B cell (primary cell): ENCODE results near the gene FAM118B. TPM values are rescaled to one million over a fixed set of nuclear protein-coding genes. Genes with fewer than 3 reads are reported as not detected.

Experiments used
- ATAC-seq: fragments of 200-7000 bp; cut with Tn5 transposase; one replicate; pipeline ENCODE4 v1.10.0; 2021; ENCODE audit warnings: low read depth, mild to moderate bottlenecking, moderate number of reproducible peaks, moderate library complexity
- CTCF ChIA-PET: fragments of 350-600 bp; sonication (Branson Sonifier 250); formaldehyde crosslinking; loops from one replicate; lab custom pipeline; 2021; ENCODE audit warnings: antibody characterized with exemption, inconsistent platforms; lab: Charles Lee
- POLR2A ChIA-PET: fragments of 350-600 bp; sonication (Branson Sonifier 250); formaldehyde crosslinking; loops from one replicate; lab custom pipeline; 2021; ENCODE audit warnings: antibody characterized with exemption; lab: Charles Lee
- DNase-seq: peaks from one replicate; pipeline ENCODE4 v3.0.0; 2013
- H2AFZ ChIP-seq: 2 replicates; pipeline ENCODE4 v1.6.1; 2012; ENCODE audit warnings: mild to moderate bottlenecking, low read depth, low read length; ENCODE audit not compliant: insufficient read depth, poor library complexity, severe bottlenecking
- H3K27ac ChIP-seq, 2 donors: 1 replicate in 1 of 2; 2 replicates in 1 of 2; pipeline ENCODE4 v1.5.1; 2012 to 2013; ENCODE audit warnings: low read length in 2 of 2, mild to moderate bottlenecking in 2 of 2, moderate library complexity in 1 of 2
- H3K27me3 ChIP-seq, 4 experiments: fragments of 200-600 bp in 1 of 4; sonication (generic) in 1 of 4; replicated peaks in 1 of 4; 1 replicate in 2 of 4; 2 replicates in 2 of 4; pipeline versions ENCODE4 v1.6.1 to v1.7.0; 2013 to 2016; ENCODE audit warnings: low read length in 3 of 4, mild to moderate bottlenecking in 2 of 4, mixed read lengths in 1 of 4, moderate library complexity in 1 of 4; ENCODE audit not compliant: insufficient read depth in 4 of 4, control insufficient read depth in 3 of 4; ENCODE audit errors: control extremely low read depth in 1 of 4
- H3K36me3 ChIP-seq, 2 experiments: replicated peaks in 1 of 2; 1 replicate in 1 of 2; 2 replicates in 1 of 2; pipeline versions ENCODE4 v1.6.1 to v1.7.1; 2013; ENCODE audit warnings: low read length in 1 of 2; ENCODE audit not compliant: insufficient read depth in 2 of 2, control insufficient read depth in 1 of 2; ENCODE audit errors: control extremely low read depth in 1 of 2, extremely low read depth in 1 of 2
- H3K4me1 ChIP-seq, 2 donors: fragments of 200-600 bp in 1 of 2; sonication (generic) in 1 of 2; 1 replicate in 1 of 2; 2 replicates in 1 of 2; pipeline versions ENCODE4 v1.5.1 to v1.6.1; 2013 to 2017; ENCODE audit warnings: low read length in 2 of 2; ENCODE audit not compliant: control insufficient read depth in 2 of 2, insufficient read depth in 2 of 2
- H3K4me2 ChIP-seq: replicated peaks from 2 replicates; pipeline ENCODE3; 2012; ENCODE audit warnings: mild to moderate bottlenecking, low read depth, low read length; ENCODE audit not compliant: poor library complexity, severe bottlenecking
- H3K4me3 ChIP-seq, 5 experiments: fragments of 200-600 bp in 1 of 5; sonication (generic) in 1 of 5; 1 replicate in 3 of 5; 2 replicates in 2 of 5; pipeline versions ENCODE4 v1.5.1 to v1.7.0; 2011 to 2016; ENCODE audit warnings: low read length in 4 of 5, mild to moderate bottlenecking in 4 of 5, low read depth in 2 of 5, control low read depth in 1 of 5, moderate library complexity in 1 of 5; ENCODE audit not compliant: insufficient read depth in 1 of 5; ENCODE audit errors: control extremely low read depth in 1 of 5, extremely low read depth in 1 of 5
- H3K79me2 ChIP-seq: fragments of 200-600 bp; sonication (generic); one replicate; pipeline ENCODE4 v1.6.0; 2016; ENCODE audit warnings: low read length; ENCODE audit not compliant: control insufficient read depth, insufficient read depth
- H3K9ac ChIP-seq: fragments of 200-600 bp; sonication (generic); 2 replicates; pipeline ENCODE4 v1.6.1; 2017; ENCODE audit warnings: mild to moderate bottlenecking, low read length, moderate library complexity
- H3K9me3 ChIP-seq, 3 donors: one replicate each; pipeline versions ENCODE4 v1.6.1 to v1.7.1; 2013; ENCODE audit warnings: low read length in 2 of 3; ENCODE audit not compliant: control insufficient read depth in 2 of 3, insufficient read depth in 1 of 3; ENCODE audit errors: control extremely low read depth in 1 of 3
- H4K20me1 ChIP-seq: 2 replicates; pipeline ENCODE4 v1.6.0; 2012; ENCODE audit warnings: mild to moderate bottlenecking, low read length; ENCODE audit not compliant: insufficient read depth, control insufficient read depth, poor library complexity, severe bottlenecking
- H3K27ac Mint-ChIP-seq: one replicate; pipeline ENCODE4 v1.8.0; 2021; ENCODE audit warnings: mixed read lengths
- H3K27me3 Mint-ChIP-seq: one replicate; pipeline ENCODE4 v1.8.0; 2021; ENCODE audit warnings: mixed read lengths
- H3K4me1 Mint-ChIP-seq: one replicate; pipeline ENCODE4 v1.8.0; 2021; ENCODE audit warnings: mixed read lengths
- H3K4me3 Mint-ChIP-seq: one replicate; pipeline ENCODE4 v1.8.0; 2021; ENCODE audit warnings: mixed read lengths
- H3K9me3 Mint-ChIP-seq: one replicate; pipeline ENCODE4 v1.8.0; 2022; ENCODE audit warnings: mixed read lengths; ENCODE audit not compliant: insufficient read depth
- EZH2 ChIP-seq: IDR thresholded peaks from 2 replicates; pipeline ENCODE4 v1.6.1; 2012; ENCODE audit warnings: borderline replicate concordance, low read depth, mild to moderate bottlenecking, moderate library complexity, low read length; ENCODE audit not compliant: insufficient read depth, poor library complexity, severe bottlenecking
- WGBS: methylation state at CpG from one replicate; pipeline ENCODE4 v1.1.5; 2013; ENCODE audit warnings: missing lambda C conversion rate; ENCODE audit not compliant: insufficient coverage; 5-methylcytosine and 5-hydroxymethylcytosine counted together
- intact Hi-C: fragments of 100-400 bp; cut with micrococcal nuclease; formaldehyde crosslinking; loops from one replicate; pipeline ENCODE4 v1.10.0; 2022
- polyA plus RNA-seq: library from polyadenylated mRNA; depleted of rRNA; stranded (reverse); fragments of >200 nt; gene quantifications from 2 replicates; pipeline ENCODE4 v1.2.3, GENCODE V29; 2012
- total RNA-seq, 2 donors: library from RNA; stranded (reverse); fragments of 120-200 nt in 1 of 2; gene quantifications; 1 replicate in 1 of 2; 2 replicates in 1 of 2; pipeline versions ENCODE4 v1.2.3 to v1.2.4, GENCODE V29; 2013 to 2022
- TF ChIP-seq, protein P1 (sequence below): fragments of 200-600 bp; IDR thresholded peaks from one replicate; pipeline ENCODE4 v1.8.0; 2022; ENCODE audit warnings: antibody characterized with exemption, mild to moderate bottlenecking

Gene FAM118B
- total and polyA plus RNA-seq, 2 donors (not counting 1 experiment from before 2014, with no cell fraction given), result 7.3 to 14.1 TPM

DNA sequence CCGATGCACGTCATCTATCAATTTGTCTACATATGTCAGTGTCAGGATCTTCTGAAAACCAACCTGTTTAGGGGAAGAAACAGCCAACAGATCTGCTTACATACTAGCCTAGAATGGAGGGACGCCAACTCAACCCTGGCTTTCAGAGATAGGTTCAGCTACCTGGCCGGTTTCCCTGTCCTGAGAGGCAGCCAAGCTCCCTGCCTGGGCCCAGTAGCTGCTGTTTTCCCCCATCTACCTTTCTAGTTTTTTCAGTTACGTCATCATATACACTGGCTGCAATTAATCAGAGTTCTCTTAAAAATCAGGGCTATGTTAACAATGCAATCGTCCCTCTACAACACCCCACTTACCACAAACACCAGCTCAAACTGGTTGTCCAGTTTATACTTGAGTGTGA is 56.1 kb downstream of the FAM118B start:
- H3K4me3 ChIP-seq, result peak overlapping the region; percentile 83 to 98 (median 89)
- 94% methylated on average over 5 of the region's 6 CpGs for WGBS
- ChIA-PET CTCF (no interaction called here), POLR2A (no interaction called here)
- no peak for ATAC-seq
- H3K27ac ChIP-seq, result peak overlapping the region; percentile 94 to 95
- peak overlapping the region; percentile 96 for H3K4me3 Mint-ChIP-seq
- peak overlapping the region; percentile 84 for H2AFZ ChIP-seq
- H4K20me1 ChIP-seq, result no peaks in the 10 kb centered on the region
- H3K27me3 ChIP-seq, result no peaks in the 10 kb centered on the region
- no peaks in the 10 kb centered on the region for H3K9me3 ChIP-seq
- intact Hi-C loops, result loop anchor here (2.0 to 10.0 kb wide), 3 partner anchors 205 to 673 kb away; partner anchors contain the start of genes CDON, HYLS1 and STT3A
- H3K9me3 Mint-ChIP-seq, result no peaks in the 10 kb centered on the region
- peaks cover 3 to 48% of the 10 kb centered on the region in 2 experiments for H3K36me3 ChIP-seq
- peak overlapping the region; percentile 93 for H3K27ac Mint-ChIP-seq
- no peaks in the 10 kb centered on the region for H3K27me3 Mint-ChIP-seq
- TF ChIP-seq EZH2, result no peak
- TF ChIP-seq, protein P1, sequence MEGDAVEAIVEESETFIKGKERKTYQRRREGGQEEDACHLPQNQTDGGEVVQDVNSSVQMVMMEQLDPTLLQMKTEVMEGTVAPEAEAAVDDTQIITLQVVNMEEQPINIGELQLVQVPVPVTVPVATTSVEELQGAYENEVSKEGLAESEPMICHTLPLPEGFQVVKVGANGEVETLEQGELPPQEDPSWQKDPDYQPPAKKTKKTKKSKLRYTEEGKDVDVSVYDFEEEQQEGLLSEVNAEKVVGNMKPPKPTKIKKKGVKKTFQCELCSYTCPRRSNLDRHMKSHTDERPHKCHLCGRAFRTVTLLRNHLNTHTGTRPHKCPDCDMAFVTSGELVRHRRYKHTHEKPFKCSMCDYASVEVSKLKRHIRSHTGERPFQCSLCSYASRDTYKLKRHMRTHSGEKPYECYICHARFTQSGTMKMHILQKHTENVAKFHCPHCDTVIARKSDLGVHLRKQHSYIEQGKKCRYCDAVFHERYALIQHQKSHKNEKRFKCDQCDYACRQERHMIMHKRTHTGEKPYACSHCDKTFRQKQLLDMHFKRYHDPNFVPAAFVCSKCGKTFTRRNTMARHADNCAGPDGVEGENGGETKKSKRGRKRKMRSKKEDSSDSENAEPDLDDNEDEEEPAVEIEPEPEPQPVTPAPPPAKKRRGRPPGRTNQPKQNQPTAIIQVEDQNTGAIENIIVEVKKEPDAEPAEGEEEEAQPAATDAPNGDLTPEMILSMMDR, result no peak
- peak overlapping the region; percentile 86 for H3K4me2 ChIP-seq
- H3K9ac ChIP-seq, result peak overlapping the region; percentile 86
- peaks cover 36% of the 10 kb centered on the region for H3K4me1 Mint-ChIP-seq
- H3K79me2 ChIP-seq, result peaks cover 40% of the 10 kb centered on the region
- peaks cover 14 to 20% of the 10 kb centered on the region in 2 donors for H3K4me1 ChIP-seq
- DNase-seq, result no peak

DNA sequence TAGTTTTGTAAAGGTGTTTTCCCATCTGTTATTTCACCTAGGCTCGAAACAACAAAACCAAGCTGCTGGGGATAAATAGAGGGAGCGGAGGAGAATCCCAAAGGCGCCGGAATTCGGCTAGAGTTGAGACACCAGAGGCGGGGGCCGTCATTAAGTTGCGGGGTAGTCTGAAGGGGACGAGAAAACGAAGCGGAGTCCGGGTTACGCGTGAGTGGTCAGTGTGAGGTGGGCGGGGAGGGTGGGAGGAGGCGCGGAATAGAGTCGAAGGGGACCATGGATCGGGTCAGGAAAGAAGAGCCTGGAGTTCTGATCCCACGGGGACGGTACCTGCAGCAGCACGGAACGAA is 56.8 kb downstream of the FAM118B start:
- WGBS, result 0% methylated on average over 22 of the region's 23 CpGs
- H3K4me3 Mint-ChIP-seq, result peak overlapping the region; percentile 96
- peak overlapping the region; percentile 93 for H3K27ac Mint-ChIP-seq
- Histone ChIP-seq H3K4me3 (peak overlapping the region; percentile 83 to 98 (median 89)), H2AFZ (peak overlapping the region; percentile 84), H3K79me2 (peaks cover 41% of the 10 kb centered on the region), H3K4me1 (peaks cover 14 to 20% of the 10 kb centered on the region in 2 donors), H3K27me3 (no peaks in the 10 kb centered on the region), H3K4me2 (peak overlapping the region; percentile 86), H3K36me3 (peaks cover 3 to 48% of the 10 kb centered on the region in 2 experiments), H3K9me3 (no peaks in the 10 kb centered on the region), H4K20me1 (no peaks in the 10 kb centered on the region), H3K27ac (peak overlapping the region; percentile 94 to 95), H3K9ac (peak overlapping the region; percentile 86)
- no peak for DNase-seq
- TF ChIP-seq, protein P1, result no peak
- TF ChIP-seq EZH2, result no peak
- ChIA-PET POLR2A (interaction anchor here (0.5 to 1.6 kb wide), 6 partner anchors 14 to 57 kb away, joined by 3 to 9 read pairs (median 4); partner anchors contain the start of genes DCPS, FAM118B, RPUSD4 and TIRAP), CTCF (no interaction called here)
- no peaks in the 10 kb centered on the region for H3K9me3 Mint-ChIP-seq
- H3K27me3 Mint-ChIP-seq, result no peaks in the 10 kb centered on the region
- peaks cover 36% of the 10 kb centered on the region for H3K4me1 Mint-ChIP-seq
- peak; percentile 0 for ATAC-seq
- intact Hi-C loops, result loop anchor here (2.0 to 10.0 kb wide), 3 partner anchors 206 to 674 kb away; partner anchors contain the start of genes CDON, HYLS1 and STT3A
